ENCODE results near the gene PACS2.
"Not testable (repeated sequence)": the region's sequence is repeated elsewhere in the genome, so short reads cannot be mapped to it uniquely, and the experiment has no call there.

The PACS2 gene

GRCh38 chr14:105314287-105315200 lies at the start of gene PACS2:
Gene PACS2 (plus strand): TSS chr14:105314748. CDS start chr14:105314919, 171 bp downstream.
- peak; percentile 51 to 60 for DNase-seq

GRCh38 chr14:105267820-105268548 lies 46.6 kb upstream of the PACS2 start:
- no peak for DNase-seq

- no peak for DNase-seq
Observed at GRCh38 chr14:105268736-105269354, 45.7 kb upstream of the PACS2 start.

- DNase-seq, result no peak
Observed at GRCh38 chr14:105269405-105269804, 45.1 kb upstream of the PACS2 start.

GRCh38 chr14:105271224-105271890 lies 43.2 kb upstream of the PACS2 start:
- DNase-seq, result no peak

GRCh38 chr14:105272623-105273022 lies 41.9 kb upstream of the PACS2 start:
- no peak for DNase-seq

- no peak for DNase-seq
Observed at GRCh38 chr14:105273062-105273461, 41.5 kb upstream of the PACS2 start.

- DNase-seq, result no peak
Observed at GRCh38 chr14:105274637-105275036, 39.9 kb upstream of the PACS2 start.

GRCh38 chr14:105275267-105275946 lies 39.1 kb upstream of the PACS2 start:
- DNase-seq, result no peak

GRCh38 chr14:105277448-105277847 lies 37.1 kb upstream of the PACS2 start:
- not testable (repeated sequence) for DNase-seq

GRCh38 chr14:105279642-105280361 lies 34.7 kb upstream of the PACS2 start:
- no peak for DNase-seq

- no peak for DNase-seq
Observed at GRCh38 chr14:105280525-105280924, 34.0 kb upstream of the PACS2 start.

- no peak for DNase-seq
Observed at GRCh38 chr14:105281371-105282097, 33.0 kb upstream of the PACS2 start.

- no peak for DNase-seq
Observed at GRCh38 chr14:105282098-105282725, 32.3 kb upstream of the PACS2 start.

- no peak for DNase-seq
Observed at GRCh38 chr14:105283028-105283427, 31.5 kb upstream of the PACS2 start.

- no peak for DNase-seq
Observed at GRCh38 chr14:105283899-105284298, 30.6 kb upstream of the PACS2 start.

- no peak for DNase-seq
Observed at GRCh38 chr14:105285174-105285573, 29.4 kb upstream of the PACS2 start.

GRCh38 chr14:105286759-105287144 lies 27.8 kb upstream of the PACS2 start:
- no peak for DNase-seq

- no peak for DNase-seq
Observed at GRCh38 chr14:105287249-105288102, 27.1 kb upstream of the PACS2 start.
